Astrocyte of the cerebellum (primary cell): ENCODE results near the gene ZMYM3.

Source experiments
- DNase-seq: peaks from one replicate; pipeline ENCODE4 v3.0.0-alpha.2; 2011; ENCODE audit warnings: low read depth
- H3K4me3 ChIP-seq: 2 replicates; pipeline ENCODE4 v1.5.1; 2011; ENCODE audit warnings: mild to moderate bottlenecking, low read depth, low read length, moderate library complexity
- in situ Hi-C: cut with HindIII; loops from 2 replicates; pipeline ENCODE4 v1.10.0; 2017; ENCODE audit warnings: low sequenced_read_pairs
- TF ChIP-seq, protein P1 (sequence below): IDR thresholded peaks from 2 replicates; pipeline ENCODE4 v1.5.1; 2012; ENCODE audit warnings: low read length, low read depth, moderate library complexity, mild to moderate bottlenecking; ENCODE audit errors: missing control alignments

Gene ZMYM3

GRCh38 chrX:71222929-71223328 lies 31.0 kb downstream of the ZMYM3 start, which contains the start of gene GJB1:
TSS of gene GJB1 (plus strand) at chrX:71223224. CDS start at chrX:71223708, 484 bp downstream.
- H3K4me3 ChIP-seq, result no peak within 1 kb of the TSS
- in situ Hi-C loops, result no loop called here
- TF ChIP-seq, protein P1, sequence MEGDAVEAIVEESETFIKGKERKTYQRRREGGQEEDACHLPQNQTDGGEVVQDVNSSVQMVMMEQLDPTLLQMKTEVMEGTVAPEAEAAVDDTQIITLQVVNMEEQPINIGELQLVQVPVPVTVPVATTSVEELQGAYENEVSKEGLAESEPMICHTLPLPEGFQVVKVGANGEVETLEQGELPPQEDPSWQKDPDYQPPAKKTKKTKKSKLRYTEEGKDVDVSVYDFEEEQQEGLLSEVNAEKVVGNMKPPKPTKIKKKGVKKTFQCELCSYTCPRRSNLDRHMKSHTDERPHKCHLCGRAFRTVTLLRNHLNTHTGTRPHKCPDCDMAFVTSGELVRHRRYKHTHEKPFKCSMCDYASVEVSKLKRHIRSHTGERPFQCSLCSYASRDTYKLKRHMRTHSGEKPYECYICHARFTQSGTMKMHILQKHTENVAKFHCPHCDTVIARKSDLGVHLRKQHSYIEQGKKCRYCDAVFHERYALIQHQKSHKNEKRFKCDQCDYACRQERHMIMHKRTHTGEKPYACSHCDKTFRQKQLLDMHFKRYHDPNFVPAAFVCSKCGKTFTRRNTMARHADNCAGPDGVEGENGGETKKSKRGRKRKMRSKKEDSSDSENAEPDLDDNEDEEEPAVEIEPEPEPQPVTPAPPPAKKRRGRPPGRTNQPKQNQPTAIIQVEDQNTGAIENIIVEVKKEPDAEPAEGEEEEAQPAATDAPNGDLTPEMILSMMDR, result no peak
- DNase-seq, result no peak

- no peak for DNase-seq
- TF ChIP-seq, protein P1, result no peak
- H3K4me3 ChIP-seq, result no peak overlapping the region
- in situ Hi-C loops, result no loop called here
Observed at GRCh38 chrX:71221145-71221544, 32.8 kb downstream of the ZMYM3 start.

GRCh38 chrX:71217298-71217697 lies 36.6 kb downstream of the ZMYM3 start:
- in situ Hi-C loops, result no loop called here
- no peak for DNase-seq
- TF ChIP-seq, protein P1, result no peak
- H3K4me3 ChIP-seq, result no peak overlapping the region

DNA sequence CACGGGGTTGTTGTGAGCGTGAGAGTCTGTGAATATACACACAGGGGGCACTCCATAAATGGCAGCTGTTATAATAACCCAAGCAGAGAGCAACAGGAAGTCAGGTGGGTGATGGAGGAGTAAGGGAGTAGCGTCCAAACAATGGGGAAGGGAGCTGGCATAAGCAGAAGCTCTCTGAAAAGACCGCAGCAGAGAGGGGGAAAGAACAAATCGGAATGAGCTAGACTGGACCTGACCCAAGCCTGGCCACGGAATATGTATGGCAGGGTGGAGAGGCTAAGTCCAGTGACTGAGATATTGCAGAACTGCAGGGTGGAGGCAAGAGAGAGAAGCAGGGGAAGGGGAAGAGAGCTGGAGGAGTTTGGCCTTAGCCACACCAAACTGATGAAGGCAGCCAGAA lies 37.5 kb downstream of the ZMYM3 start:
- DNase-seq, result no peak
- TF ChIP-seq, protein P1, result no peak
- in situ Hi-C loops, result no loop called here
- H3K4me3 ChIP-seq, result no peak overlapping the region

DNA sequence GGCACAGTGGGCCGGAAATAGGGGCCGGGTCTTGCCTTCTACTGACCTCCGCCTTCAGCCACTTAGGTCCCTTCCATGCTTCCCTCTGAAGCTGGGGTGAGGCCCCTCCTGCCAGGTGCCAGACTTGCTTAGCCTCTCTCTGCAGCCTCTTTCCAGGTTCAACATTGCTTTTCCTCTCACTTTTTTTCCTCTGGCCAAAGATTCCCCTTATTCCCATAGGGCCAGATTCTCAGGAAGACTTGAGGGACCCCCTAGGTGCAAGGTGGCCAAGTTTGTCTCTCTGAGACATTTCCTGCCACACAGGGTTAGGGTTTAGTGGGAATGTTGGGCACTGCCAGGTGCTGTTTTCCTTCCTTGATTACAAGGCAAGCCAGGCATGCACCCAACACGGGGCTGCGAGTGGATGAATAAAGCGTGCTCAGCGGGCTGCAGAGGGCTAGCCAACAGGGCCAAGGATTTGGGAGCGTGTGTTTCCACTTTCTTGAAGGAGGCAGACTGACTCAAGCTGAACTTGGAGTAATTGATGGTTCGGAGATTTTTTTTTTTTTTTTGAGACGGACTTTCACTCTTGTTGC lies 38.5 kb downstream of the ZMYM3 start:
- in situ Hi-C loops, result no loop called here
- no peak for DNase-seq
- no peak overlapping the region for H3K4me3 ChIP-seq
- TF ChIP-seq, protein P1, result no peak

DNA sequence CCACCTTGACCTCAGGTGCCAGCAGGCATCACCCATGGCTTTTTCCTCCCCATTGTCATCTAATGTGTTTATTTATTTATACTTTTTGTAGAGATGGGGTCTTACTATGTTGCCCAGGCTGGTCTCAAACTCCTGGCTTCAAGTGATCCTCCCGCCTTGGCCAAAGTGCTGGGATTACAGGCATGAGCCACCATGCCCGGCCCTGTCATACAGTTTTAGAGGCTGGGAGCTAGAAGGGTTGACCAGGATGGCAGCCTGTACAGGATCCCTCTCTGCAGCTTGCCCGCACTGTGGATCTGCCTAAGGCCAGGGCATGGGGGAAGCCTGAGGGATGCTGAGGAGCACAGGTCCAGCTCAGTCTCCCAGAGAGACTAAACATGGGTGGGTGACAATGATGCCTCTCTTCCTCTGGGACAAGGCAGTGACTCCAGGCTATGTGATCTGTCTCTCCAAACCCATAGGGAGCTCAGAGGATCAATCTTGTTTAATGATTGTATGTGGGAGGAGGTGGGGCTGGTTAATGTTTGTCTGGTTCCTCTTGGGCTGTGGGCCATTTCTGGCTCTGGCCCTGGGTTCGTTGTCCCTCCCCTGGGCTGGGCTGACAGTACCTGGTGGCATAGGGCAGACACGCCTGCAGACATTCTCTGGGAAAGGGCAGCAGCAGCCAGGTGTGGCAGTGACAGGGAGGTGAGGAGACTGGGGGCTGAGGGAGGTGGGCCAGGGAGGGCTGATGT lies 39.2 kb downstream of the ZMYM3 start:
- in situ Hi-C loops, result no loop called here
- no peak for DNase-seq
- TF ChIP-seq, protein P1, result no peak
- H3K4me3 ChIP-seq, result no peak overlapping the region
